GM12872 (cell line): ENCODE measurements around the gene WBP11.

Experiments
- CTCF ChIP-seq: IDR thresholded peaks from 3 replicates; pipeline ENCODE4 v1.5.1; 2011; ENCODE audit warnings: low read depth, mild to moderate bottlenecking, low read length, moderate library complexity; ENCODE audit not compliant: insufficient read depth

Gene WBP11

GRCh38 chr12:14845350-14845750 is 42.1 kb upstream of the WBP11 start:
- peak; percentile 55; the same call in 2 of the 3 replicates for TF ChIP-seq CTCF

- no peak for TF ChIP-seq CTCF
Measured at GRCh38 chr12:14844401-14844800, 41.1 kb upstream of the WBP11 start.

- TF ChIP-seq CTCF, result no peak
Measured at GRCh38 chr12:14843425-14843887, 40.2 kb upstream of the WBP11 start, which contains the start of gene ART4. TSS of gene ART4 (minus strand) at chr12:14843526. CDS start at chr12:14843113, 413 bp downstream.

GRCh38 chr12:14842315-14842714 is 39.0 kb upstream of the WBP11 start:
- no peak for TF ChIP-seq CTCF

- no peak for TF ChIP-seq CTCF
Measured at GRCh38 chr12:14841761-14842160, 38.5 kb upstream of the WBP11 start.

GRCh38 chr12:14840616-14841015 is 37.3 kb upstream of the WBP11 start:
- TF ChIP-seq CTCF, result no peak

- TF ChIP-seq CTCF, result no peak
Measured at GRCh38 chr12:14839262-14839661, 36.0 kb upstream of the WBP11 start.
